Small intestine (tissue), 7 donors: ENCODE data around the gene AR. TPM values are rescaled to one million over a fixed set of nuclear protein-coding genes. Genes with fewer than 3 reads are reported as not detected.

Source experiments
- DNase-seq, 2 donors: peaks; one replicate each; pipeline versions ENCODE4 v3.0.0 to v3.0.0-alpha.2; 2013
- FAIRE-seq: peaks from 2 replicates; lab custom pipeline; 2012; peaks lifted over from hg19 to GRCh38; lab: Jason Lieb, UNC
- H3K27ac ChIP-seq, 3 donors: one replicate each; pipeline ENCODE4 v1.5.1; 2013; ENCODE audit warnings: low read length in 2 of 3, mild to moderate bottlenecking in 2 of 3, control low read depth in 1 of 3, inconsistent platforms in 1 of 3, low read depth in 1 of 3, moderate library complexity in 1 of 3
- H3K27me3 ChIP-seq, 3 donors: one replicate each; pipeline ENCODE4 v1.6.1; 2013; ENCODE audit warnings: low read length in 3 of 3, inconsistent platforms in 1 of 3; ENCODE audit not compliant: control insufficient read depth in 3 of 3, insufficient read depth in 3 of 3
- H3K36me3 ChIP-seq, 3 donors: one replicate each; pipeline ENCODE4 v1.6.1; 2013; ENCODE audit warnings: low read length in 3 of 3, inconsistent platforms in 1 of 3, low read depth in 1 of 3, mild to moderate bottlenecking in 1 of 3, moderate library complexity in 1 of 3; ENCODE audit not compliant: control insufficient read depth in 3 of 3, insufficient read depth in 2 of 3
- H3K4me1 ChIP-seq, 3 donors: one replicate each; pipeline ENCODE4 v1.6.1; 2013; ENCODE audit warnings: low read length in 2 of 3, inconsistent platforms in 1 of 3, low read depth in 1 of 3, mild to moderate bottlenecking in 1 of 3, moderate library complexity in 1 of 3; ENCODE audit not compliant: control insufficient read depth in 3 of 3, insufficient read depth in 2 of 3
- H3K4me3 ChIP-seq, 3 donors: one replicate each; pipeline ENCODE4 v1.5.1; 2013; ENCODE audit warnings: low read length in 3 of 3, control low read depth in 1 of 3, inconsistent platforms in 1 of 3, low read depth in 1 of 3, mild to moderate bottlenecking in 1 of 3, moderate library complexity in 1 of 3
- H3K9me3 ChIP-seq, 2 donors: one replicate each; pipeline ENCODE4 v1.6.1; 2013; ENCODE audit warnings: low read depth in 1 of 2, low read length in 1 of 2; ENCODE audit not compliant: control insufficient read depth in 2 of 2, insufficient read depth in 1 of 2
- WGBS, 3 donors: extraction: QIAGEN DNeasy Blood & Tissue Kit; methylation state at CpG; one replicate each; pipeline ENCODE4 v1.1.7; 2013; 5-methylcytosine and 5-hydroxymethylcytosine counted together
- polyA plus RNA-seq, 4 donors: library from polyadenylated mRNA; stranded (reverse) in 3 of 4; unstranded in 1 of 4; fragments of 200-250 nt in 3 of 4; fragments of 120-200 nt in 1 of 4; gene quantifications; one replicate each; pipeline versions ENCODE4 v1.2.1 to v1.2.3, GENCODE V29; 2013
- donor health status: healthy with polysubstance abuse.
- donor health status: control.
- donor health status: control.
- donor health status: Bipolar disorder and iron deficiency.
- donor health status: healthy.

Gene AR
- polyA plus RNA-seq, 4 donors: 0.62 to 0.66 TPM; not detected in 2

DNA sequence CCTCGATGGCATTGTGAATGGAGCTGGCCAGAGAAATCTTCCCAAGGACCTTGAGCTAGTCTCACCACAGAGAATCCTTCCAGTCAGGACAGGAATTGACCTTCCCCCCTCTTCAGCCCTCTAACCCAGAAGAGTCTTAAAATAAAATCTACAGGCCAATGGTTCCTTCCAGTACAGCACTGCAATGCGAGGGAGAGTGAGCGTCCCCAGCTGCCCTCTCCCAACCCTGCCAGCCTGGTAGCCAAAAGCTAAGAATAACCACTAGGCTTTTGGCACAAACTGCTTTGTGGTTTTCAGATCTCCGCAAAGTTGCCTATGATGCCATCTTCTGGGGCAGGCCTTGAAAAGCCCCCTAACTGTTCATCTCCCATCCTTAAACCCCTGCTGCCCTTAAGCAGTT is 175.1 kb downstream of the AR start:
- DNase-seq: no peak
- Histone ChIP-seq H3K36me3 (no peaks in the 10 kb centered on the region), H3K4me3 (no peak overlapping the region), H3K27me3 (no peaks in the 10 kb centered on the region), H3K9me3 (no peaks in the 10 kb centered on the region), H3K27ac (no peak overlapping the region), H3K4me1 (no peaks in the 10 kb centered on the region)
- FAIRE-seq: no peak
- WGBS, 3 donors: 67 to 89% (median 80%) methylated on average over 4 of the region's 4 CpGs

DNA sequence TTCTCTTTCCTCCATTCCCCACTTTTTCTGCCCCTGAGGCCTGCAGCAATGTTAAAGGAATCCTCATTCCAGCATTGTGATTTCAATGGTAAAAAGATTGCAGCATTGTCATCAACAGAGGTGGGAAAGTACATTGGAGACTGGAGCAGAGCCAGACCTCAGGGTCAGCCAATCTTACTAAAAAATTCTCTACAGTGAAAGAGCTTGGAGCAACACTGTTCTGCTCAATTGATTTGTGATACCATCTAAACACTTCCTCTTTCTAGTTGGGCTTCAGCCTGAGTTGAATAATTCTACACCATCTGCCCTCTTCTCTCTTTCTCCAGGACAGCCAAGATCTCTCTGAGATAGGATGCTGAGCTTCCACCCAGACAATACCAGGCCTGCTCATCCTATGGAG is 176.5 kb downstream of the AR start:
- Histone ChIP-seq H3K27ac (no peak overlapping the region), H3K27me3 (no peaks in the 10 kb centered on the region), H3K9me3 (no peaks in the 10 kb centered on the region), H3K36me3 (no peaks in the 10 kb centered on the region), H3K4me1 (no peaks in the 10 kb centered on the region), H3K4me3 (no peak overlapping the region)
- DNase-seq: no peak
- no peak for FAIRE-seq

DNA sequence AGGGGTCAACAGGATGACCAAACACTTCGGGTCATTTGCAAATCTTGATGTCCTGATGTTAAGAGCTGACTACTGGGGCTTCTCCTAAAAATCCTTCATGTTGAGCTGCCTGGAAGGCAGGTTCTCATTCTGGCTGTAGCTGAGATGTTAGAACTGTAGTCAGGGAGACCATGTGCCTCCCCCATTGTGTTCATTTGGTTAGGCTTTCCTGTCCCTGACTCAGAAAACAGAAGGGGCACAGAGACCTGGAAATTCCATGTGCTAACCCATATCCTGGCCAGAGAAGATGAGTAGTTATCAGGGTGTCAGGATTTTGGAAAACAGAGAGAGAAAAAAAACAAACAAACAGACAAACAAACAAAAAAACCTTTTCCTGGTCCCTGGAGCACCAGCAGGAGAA is 177.5 kb downstream of the AR start:
- FAIRE-seq: no peak
- Histone ChIP-seq H3K27me3 (no peaks in the 10 kb centered on the region), H3K27ac (no peak overlapping the region), H3K36me3 (no peaks in the 10 kb centered on the region), H3K4me3 (no peak overlapping the region), H3K9me3 (no peaks in the 10 kb centered on the region), H3K4me1 (no peaks in the 10 kb centered on the region)
- WGBS, 3 donors: 33 to 67% (median 50%) methylated on average over 1 of the region's 1 CpG
- no peak for DNase-seq

DNA sequence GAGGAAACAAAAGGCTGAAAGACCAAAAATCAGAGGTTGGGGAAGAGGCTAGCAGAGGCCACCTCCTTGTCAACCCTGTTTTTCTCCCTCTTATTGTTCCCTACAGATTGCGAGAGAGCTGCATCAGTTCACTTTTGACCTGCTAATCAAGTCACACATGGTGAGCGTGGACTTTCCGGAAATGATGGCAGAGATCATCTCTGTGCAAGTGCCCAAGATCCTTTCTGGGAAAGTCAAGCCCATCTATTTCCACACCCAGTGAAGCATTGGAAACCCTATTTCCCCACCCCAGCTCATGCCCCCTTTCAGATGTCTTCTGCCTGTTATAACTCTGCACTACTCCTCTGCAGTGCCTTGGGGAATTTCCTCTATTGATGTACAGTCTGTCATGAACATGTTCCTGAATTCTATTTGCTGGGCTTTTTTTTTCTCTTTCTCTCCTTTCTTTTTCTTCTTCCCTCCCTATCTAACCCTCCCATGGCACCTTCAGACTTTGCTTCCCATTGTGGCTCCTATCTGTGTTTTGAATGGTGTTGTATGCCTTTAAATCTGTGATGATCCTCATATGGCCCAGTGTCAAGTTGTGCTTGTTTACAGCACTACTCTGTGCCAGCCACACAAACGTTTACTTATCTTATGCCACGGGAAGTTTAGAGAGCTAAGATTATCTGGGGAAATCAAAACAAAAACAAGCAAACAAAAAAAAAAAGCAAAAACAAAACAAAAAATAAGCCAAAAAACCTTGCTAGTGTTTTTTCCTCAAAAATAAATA is 179.9 kb downstream of the AR start:
- H3K27ac ChIP-seq: no peak overlapping the region
- 61 to 67% (median 64%) methylated on average over 4 to 5 of the region's 5 CpGs for WGBS, 3 donors
- H3K4me3 ChIP-seq: no peak overlapping the region
- no peaks in the 10 kb centered on the region for H3K9me3 ChIP-seq
- DNase-seq: no peak
- no peak for FAIRE-seq
- H3K4me1 ChIP-seq: no peaks in the 10 kb centered on the region
- no peaks in the 10 kb centered on the region for H3K27me3 ChIP-seq
- no peaks in the 10 kb centered on the region for H3K36me3 ChIP-seq

DNA sequence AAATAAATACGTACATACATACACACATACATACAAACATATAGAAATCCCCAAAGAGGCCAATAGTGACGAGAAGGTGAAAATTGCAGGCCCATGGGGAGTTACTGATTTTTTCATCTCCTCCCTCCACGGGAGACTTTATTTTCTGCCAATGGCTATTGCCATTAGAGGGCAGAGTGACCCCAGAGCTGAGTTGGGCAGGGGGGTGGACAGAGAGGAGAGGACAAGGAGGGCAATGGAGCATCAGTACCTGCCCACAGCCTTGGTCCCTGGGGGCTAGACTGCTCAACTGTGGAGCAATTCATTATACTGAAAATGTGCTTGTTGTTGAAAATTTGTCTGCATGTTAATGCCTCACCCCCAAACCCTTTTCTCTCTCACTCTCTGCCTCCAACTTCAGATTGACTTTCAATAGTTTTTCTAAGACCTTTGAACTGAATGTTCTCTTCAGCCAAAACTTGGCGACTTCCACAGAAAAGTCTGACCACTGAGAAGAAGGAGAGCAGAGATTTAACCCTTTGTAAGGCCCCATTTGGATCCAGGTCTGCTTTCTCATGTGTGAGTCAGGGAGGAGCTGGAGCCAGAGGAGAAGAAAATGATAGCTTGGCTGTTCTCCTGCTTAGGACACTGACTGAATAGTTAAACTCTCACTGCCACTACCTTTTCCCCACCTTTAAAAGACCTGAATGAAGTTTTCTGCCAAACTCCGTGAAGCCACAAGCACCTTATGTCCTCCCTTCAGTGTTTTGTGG is 180.7 kb downstream of the AR start:
- no peaks in the 10 kb centered on the region for H3K27me3 ChIP-seq
- WGBS, 3 donors: 52 to 61% (median 58%) methylated on average over 5 of the region's 5 CpGs
- H3K27ac ChIP-seq: no peak overlapping the region
- H3K4me3 ChIP-seq: no peak overlapping the region
- H3K36me3 ChIP-seq: no peaks in the 10 kb centered on the region
- no peak for FAIRE-seq
- no peak for DNase-seq
- H3K9me3 ChIP-seq: no peaks in the 10 kb centered on the region
- no peaks in the 10 kb centered on the region for H3K4me1 ChIP-seq

DNA sequence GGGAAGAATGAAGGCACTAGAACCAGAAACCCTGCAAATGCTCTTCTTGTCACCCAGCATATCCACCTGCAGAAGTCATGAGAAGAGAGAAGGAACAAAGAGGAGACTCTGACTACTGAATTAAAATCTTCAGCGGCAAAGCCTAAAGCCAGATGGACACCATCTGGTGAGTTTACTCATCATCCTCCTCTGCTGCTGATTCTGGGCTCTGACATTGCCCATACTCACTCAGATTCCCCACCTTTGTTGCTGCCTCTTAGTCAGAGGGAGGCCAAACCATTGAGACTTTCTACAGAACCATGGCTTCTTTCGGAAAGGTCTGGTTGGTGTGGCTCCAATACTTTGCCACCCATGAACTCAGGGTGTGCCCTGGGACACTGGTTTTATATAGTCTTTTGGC is 181.7 kb downstream of the AR start:
- Histone ChIP-seq H3K9me3 (no peaks in the 10 kb centered on the region), H3K4me1 (no peaks in the 10 kb centered on the region), H3K27ac (no peak overlapping the region), H3K4me3 (no peak overlapping the region), H3K36me3 (no peaks in the 10 kb centered on the region), H3K27me3 (no peaks in the 10 kb centered on the region)
- FAIRE-seq (no peak), DNase-seq (no peak)
- 89 to 96% (median 95%) methylated on average over 2 of the region's 2 CpGs for WGBS, 3 donors

DNA sequence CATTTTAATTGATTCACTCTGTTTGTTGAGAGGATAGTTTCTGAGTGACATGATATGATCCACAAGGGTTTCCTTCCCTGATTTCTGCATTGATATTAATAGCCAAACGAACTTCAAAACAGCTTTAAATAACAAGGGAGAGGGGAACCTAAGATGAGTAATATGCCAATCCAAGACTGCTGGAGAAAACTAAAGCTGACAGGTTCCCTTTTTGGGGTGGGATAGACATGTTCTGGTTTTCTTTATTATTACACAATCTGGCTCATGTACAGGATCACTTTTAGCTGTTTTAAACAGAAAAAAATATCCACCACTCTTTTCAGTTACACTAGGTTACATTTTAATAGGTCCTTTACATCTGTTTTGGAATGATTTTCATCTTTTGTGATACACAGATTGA is 182.2 kb downstream of the AR start:
- WGBS, 3 donors: 36 to 54% (median 45%) methylated on average over 1 of the region's 1 CpG
- H3K9me3 ChIP-seq: no peaks in the 10 kb centered on the region
- no peaks in the 10 kb centered on the region for H3K27me3 ChIP-seq
- H3K36me3 ChIP-seq: no peaks in the 10 kb centered on the region
- FAIRE-seq (no peak), DNase-seq (no peak)
- no peak overlapping the region for H3K27ac ChIP-seq
- no peak overlapping the region for H3K4me3 ChIP-seq
- no peaks in the 10 kb centered on the region for H3K4me1 ChIP-seq

DNA sequence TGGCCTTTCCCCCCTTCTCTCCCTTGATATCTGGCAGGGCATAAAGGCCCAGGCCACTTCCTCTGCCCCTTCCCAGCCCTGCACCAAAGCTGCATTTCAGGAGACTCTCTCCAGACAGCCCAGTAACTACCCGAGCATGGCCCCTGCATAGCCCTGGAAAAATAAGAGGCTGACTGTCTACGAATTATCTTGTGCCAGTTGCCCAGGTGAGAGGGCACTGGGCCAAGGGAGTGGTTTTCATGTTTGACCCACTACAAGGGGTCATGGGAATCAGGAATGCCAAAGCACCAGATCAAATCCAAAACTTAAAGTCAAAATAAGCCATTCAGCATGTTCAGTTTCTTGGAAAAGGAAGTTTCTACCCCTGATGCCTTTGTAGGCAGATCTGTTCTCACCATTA is 183.8 kb downstream of the AR start:
- Histone ChIP-seq H3K36me3 (no peaks in the 10 kb centered on the region), H3K9me3 (no peaks in the 10 kb centered on the region), H3K27me3 (no peaks in the 10 kb centered on the region), H3K4me3 (no peak overlapping the region), H3K4me1 (no peaks in the 10 kb centered on the region), H3K27ac (no peak overlapping the region)
- 49 to 61% (median 55%) methylated on average over 2 of the region's 2 CpGs for WGBS, 3 donors
- FAIRE-seq: no peak
- DNase-seq: no peak
